ENCODE measurements around the gene LIPT2.
A peak's percentile ranks its signal among the peaks of the same experiment; 100 is the strongest.

Gene LIPT2

DNA sequence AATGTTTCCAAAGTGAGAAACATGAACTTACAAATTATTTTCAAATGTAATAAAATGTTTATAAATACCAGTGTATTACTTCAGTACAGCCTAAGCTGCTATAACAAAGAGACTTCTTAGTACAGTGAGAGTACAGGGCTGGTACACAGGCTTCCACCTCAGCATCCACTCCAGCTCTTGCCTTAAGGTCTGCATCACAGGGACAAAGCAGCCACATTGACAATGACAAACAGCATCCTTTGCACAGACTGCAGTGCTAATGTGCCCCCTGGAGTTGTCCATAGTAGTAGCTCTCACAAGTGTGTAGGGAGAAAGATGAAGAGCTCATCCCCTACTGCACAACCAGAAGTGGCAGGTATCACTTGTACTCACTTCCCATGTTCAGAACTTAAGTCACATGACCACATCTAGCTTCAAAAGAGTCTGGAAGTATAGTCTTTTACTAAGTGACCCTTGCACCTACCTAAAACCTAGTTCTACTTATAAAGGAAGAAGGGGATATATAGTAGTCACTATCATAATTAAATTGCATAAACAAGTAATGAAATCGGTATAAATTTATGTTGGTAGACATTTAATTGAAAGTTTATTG lies 10.7 kb upstream of the LIPT2 start:
- no peak for DNase-seq

DNA sequence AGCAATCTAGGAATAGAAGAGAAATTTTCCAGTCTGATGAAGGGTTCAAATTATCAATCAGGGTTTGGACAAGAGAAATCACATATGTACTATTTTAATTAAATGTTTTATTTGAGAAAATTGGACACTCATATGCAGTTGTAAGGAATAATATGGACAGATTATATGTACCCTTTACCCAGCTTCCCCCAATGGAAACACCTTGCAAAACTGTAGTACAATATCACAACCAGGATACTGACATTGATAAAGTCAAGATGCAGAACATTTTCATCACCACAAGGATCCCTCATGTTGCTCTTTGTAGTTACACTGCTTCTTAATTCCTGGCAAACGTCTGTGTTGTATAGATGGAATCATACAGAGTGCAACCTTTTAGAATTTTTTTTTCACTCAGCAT lies 1.4 kb upstream of the LIPT2 start:
- no peak for DNase-seq

DNA sequence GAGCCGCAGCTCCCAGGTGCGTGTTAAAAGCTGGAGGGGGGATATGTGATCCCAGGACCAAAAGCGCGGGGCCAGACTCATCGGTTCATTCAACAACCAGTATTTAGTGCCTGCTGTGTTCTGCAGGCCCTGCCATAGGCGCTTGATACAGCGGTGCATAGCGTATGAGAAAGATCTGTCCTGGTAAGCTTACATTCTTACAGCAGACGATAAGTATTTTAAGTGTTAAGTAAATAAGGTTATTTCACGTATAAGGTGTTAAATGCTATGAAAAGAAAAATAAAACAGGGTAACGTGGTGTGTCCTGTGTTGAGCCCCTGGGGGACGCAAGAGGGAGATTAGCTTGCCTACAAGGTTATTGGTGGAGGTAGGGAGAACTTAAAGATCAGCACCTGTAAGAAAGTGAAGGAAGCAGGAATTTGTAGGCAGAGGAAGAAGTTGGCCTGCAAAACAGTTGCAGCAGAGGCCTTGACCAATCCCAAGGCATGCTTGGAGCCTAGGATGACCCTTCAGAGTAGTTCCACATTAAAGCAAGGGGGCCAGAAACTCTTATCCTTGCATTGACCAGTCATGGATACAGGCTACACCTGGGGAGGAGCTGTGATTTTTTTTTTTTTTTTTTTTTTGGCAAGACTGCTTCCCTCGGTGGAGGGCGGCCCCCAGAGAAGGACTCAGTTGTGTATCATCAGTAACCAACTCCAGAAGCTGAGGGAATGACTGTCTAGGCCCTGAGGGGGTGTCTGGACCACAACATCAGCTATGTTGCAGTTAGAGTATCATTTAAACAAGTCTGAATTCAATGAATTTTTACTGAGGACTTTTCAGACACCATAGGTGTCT lies 487 bp upstream of the LIPT2 start:
- no peak for DNase-seq

GRCh38 chr11:74492084-74492483 lies 1.4 kb downstream of the LIPT2 start:
- DNase-seq = no peak

DNA sequence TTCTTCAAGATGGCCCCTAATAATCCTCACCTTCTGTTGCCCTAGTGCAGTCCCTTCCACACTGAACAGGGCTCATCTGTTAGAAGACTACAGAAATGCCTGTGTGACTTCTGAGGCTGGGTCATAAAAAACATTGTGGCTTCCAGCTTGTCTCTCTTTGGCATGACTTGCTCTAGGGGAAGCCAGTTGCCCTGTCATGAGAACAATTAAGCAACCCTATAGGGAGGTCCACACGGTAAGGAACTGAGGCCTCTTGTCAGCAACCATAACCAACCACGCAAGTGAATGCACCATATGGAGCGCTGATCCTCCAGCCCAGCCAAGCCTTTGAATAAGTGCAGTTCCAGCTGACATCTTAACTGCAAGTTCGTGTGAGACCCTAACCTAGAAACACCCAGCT lies 2.6 kb downstream of the LIPT2 start:
- no peak for DNase-seq

- DNase-seq = no peak
These were observed 5.6 kb downstream of the LIPT2 start for GRCh38 chr11:74487875-74488274.

DNA sequence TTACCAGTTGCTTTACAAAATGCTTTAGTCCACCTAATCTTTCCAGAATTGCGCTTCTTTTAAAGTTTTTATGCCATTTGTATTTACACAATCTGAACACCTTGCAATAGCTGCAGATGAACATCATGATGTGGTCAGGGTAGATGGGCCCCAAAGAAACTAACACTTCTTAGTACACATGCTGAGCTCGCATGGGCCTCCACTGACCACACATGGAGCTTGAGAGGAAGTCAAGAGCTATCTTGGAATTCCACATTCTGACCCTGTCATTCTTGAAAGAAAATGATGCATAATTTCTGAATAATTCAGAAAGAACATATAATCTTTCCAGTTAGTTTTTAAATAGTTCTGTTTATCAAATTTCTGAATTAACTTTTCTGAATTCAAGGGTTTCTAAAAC lies 7.7 kb downstream of the LIPT2 start:
- DNase-seq = no peak

DNA sequence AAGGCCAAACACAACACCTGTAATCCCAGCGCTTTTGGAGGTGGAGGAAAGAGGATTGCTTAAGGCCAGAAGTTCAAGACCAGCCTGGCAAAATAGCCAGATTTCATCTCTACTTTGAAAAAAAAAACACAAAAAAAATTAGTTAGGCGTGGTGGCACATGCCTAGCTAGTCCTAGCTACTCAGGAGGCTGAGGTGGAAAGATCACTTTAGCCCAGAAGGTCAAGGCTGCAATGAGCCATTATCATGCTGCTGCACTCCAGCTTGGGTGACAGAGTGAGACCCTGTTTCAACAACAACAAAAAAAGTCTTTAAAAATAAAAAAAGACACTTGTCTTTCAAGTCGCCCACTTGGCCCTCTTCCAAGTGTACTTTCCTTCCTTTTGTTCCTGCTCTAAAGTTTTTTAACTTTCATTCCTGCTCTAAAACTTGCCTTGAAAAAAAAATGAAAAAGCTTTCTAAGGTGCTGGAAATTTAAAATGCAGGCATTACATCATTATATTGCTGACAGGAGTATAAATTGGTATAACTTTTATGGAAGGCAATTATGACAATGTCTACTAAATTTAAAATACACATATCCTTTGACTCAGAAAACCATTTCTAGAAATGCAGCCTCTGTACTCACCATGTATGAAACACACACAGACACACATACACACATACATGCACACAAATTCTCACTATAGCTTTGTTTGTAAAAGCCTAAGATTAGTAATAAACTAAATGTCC lies 12.7 kb downstream of the LIPT2 start:
- DNase-seq = no peak

- no peak for DNase-seq
These were observed 13.8 kb downstream of the LIPT2 start for GRCh38 chr11:74479732-74480123.

DNA sequence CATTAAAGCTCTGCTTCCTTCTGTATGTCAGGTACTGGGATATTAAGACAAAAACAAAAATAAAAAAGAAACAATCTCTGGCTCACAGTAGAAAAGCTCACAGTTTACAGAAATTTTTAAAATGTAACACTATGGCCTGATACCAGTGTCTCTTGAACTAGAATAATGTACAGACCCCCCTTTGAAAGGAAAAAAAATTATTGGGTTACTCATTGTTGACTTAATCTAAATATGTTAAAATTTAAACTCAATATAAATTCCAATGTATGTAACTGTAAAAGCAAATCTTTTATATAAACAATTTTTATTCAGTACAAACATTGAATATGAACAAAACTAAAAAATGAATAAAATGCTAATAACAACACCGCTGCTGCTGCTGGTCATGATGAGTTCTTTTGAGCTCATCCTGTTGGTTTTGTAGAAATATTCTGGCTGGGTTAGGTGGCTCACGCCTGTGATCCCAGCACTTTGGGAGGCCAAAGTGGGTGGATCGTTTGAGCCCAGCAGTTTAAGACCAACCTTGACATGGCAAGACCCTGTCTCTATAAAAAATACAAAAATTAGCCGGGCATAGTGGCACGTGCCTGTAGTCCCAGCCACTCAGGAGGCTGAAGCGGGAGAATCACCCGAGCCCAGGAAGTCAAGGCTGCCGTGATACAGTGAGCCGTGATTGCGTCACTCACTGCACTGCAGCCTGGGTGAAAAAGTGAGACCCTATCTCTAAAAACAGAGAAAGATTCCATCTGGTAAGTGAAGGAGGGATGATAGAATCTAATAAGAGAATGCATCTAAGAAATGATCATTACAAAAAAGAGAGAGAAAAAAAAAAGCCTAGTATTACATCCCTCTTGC lies 14.4 kb downstream of the LIPT2 start:
- DNase-seq = no peak

DNA sequence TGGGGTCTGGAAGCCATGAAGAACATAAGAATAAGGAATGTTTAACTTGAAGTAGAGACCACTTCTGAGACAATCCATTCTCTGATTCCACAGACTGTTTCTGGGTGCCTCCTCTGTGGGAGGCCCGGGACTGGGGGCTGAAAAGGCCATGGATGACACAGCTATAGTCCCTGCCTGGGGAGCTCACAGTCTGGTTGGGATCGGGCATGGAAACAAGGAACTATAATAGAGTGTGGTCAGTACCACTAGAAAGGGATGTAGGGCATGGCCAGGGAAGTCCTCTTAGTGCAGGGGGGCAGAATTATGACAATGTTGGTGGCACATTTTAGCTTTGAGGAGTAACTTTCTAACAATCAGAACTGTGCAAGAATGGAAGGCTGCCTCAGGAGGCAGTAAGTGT lies 17.0 kb downstream of the LIPT2 start:
- DNase-seq = no peak

- peak in 1 of 56 donors; percentile 18 for DNase-seq
These were observed 19.2 kb downstream of the LIPT2 start for GRCh38 chr11:74474316-74474715.

GRCh38 chr11:74473382-74474173 lies 19.9 kb downstream of the LIPT2 start:
- no peak for DNase-seq

- no peak for DNase-seq
These were observed 21.7 kb downstream of the LIPT2 start for GRCh38 chr11:74471668-74472429.

DNA sequence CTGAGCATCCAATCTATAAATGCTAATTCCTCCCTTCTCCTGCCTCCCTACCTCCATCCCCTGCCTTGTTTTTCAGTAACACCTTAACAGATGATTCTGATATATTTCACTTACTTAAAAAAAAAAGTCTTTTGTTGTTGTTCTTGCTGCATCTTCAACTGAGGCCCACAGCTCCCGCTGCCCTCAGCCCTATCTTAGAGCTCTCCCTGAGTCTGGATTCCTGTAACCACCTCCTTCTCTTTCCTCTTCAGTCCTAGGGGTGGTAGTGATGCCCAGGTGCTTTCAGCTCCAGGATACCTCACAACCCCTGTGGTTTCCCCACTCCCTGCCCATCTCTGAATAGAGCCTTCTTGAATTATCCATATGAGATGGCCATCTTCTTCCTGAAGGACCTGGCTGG lies 22.5 kb downstream of the LIPT2 start:
- DNase-seq = no peak

DNA sequence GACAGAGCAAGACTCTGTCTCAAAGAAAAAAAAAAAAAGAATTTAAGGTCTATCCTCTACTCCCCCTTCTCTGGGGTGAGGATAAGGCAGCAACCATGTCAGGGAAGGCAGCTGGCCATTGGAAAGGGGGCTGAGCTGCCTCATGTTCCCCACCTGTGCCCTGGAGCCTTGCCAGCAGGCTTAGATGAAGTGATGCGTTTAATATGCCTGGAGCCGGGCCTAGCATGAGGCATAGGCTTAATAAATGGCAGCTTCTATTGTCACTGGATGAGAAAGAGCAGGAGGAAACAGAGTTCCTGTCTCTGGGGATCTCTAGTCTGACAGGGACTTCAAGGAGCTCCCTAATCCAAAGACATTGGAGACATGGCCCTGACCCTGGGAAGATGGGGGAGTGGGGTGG lies 23.0 kb downstream of the LIPT2 start:
- DNase-seq = no peak

DNA sequence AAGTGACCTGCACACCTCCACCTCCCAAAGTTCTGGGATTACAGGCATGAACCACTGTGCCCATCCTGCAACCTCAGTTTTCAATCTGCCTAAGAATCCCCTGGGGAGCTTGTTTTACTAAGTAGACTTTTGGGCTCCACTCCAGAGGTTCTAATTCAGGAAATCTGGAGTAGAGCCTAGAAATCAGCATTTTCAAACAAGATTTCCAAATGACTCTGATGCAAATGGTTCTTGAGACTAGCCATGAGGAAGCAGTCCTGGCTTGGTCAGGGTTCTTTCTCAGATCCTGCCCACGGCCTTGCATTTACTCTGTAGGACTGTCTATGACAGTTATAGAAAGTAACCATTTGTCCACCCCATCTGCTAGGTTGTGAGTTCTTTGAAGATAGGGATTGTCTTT lies 24.6 kb downstream of the LIPT2 start:
- DNase-seq = no peak

- DNase-seq = no peak
These were observed 25.0 kb downstream of the LIPT2 start for GRCh38 chr11:74468521-74468920.

DNA sequence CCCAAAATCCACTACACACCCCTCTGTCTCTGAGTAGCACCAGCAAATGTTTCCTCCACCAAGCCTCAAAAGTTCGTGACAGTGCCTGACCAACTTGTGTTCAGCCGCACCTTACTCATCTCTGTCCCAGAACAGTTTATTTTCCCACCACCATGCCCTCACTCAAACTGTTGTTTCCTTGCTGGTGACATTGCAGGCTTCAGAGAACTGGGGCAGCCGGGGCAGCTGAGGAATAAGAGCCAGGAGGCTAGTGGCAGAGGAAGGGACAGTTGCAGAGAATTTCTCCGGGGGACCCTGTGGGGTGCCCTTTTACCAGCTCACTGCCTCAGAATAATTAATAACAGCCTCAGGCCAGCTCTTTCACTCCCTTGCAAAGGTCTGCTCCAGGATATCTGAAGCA lies 25.5 kb downstream of the LIPT2 start:
- no peak for DNase-seq
